Measurements from ENCODE around the gene UQCR11. TPM values are rescaled to one million over a fixed set of nuclear protein-coding genes. Genes with fewer than 3 reads are reported as not detected.

The UQCR11 gene
- total and polyA plus RNA-seq, 2 of the 8 experiments (the other 6 are each of a cell fraction or from before 2014, with no cell fraction given), result 162 to 171 TPM

- TF ChIP-seq CTBP2 (IDR thresholded peaks at IDR 0.05; ENCODE audit: borderline replicate concordance, insufficient read depth, insufficient read length, low read length), result no peak
- no peak for TF ChIP-seq JUND (IDR thresholded peaks at IDR 0.05; ENCODE audit: low read length)
- no peak for TF ChIP-seq PHF8 (conservative IDR thresholded peaks at IDR 0.05; ENCODE audit: low read depth, low read length)
- no peak for TF ChIP-seq FOSL1 (IDR thresholded peaks at IDR 0.05; ENCODE audit: insufficient read depth, low read depth, low read length)
- no peak for TF ChIP-seq RBBP5 (IDR thresholded peaks at IDR 0.05; ENCODE audit: borderline replicate concordance, low read depth, low read length)
- TF ChIP-seq KDM5A (IDR thresholded peaks at IDR 0.05; ENCODE audit: low read length), result no peak
- TF ChIP-seq EZH2 (IDR thresholded peaks at IDR 0.05; ENCODE audit: low read depth, low read length, severe bottlenecking), result no peak
- no peak for TF ChIP-seq TEAD4 (IDR thresholded peaks at IDR 0.05; ENCODE audit: low read depth, low read length)
- no peak for TF ChIP-seq POLR2AphosphoS5 (IDR thresholded peaks at IDR 0.05; ENCODE audit: low read depth, low read length)
Observed at GRCh38 chr19:1554968-1555367, 50.3 kb downstream of the UQCR11 start (continued).
